Sigmoid colon (tissue), 7 donors: Measurements from ENCODE around the gene NRDE2. TPM values are rescaled to one million over a fixed set of nuclear protein-coding genes. Genes with fewer than 3 reads are reported as not detected.

Source experiments
- DNase-seq: peaks from one replicate; pipeline ENCODE4 v3.0.0-alpha.2; 2019
- H3K27ac ChIP-seq, 4 donors: fragments of 200-600 bp; sonication (generic); one replicate each; pipeline ENCODE4 v1.5.1; 2016 to 2019; ENCODE audit warnings: mild to moderate bottlenecking in 1 of 4
- H3K27me3 ChIP-seq, 3 donors: fragments of 200-600 bp; sonication (generic); one replicate each; pipeline ENCODE4 v1.5.1; 2019; ENCODE audit warnings: mild to moderate bottlenecking in 1 of 3
- H3K36me3 ChIP-seq, 4 donors: fragments of 200-600 bp; sonication (generic); one replicate each; pipeline ENCODE4 v1.5.1; 2016 to 2019
- H3K4me1 ChIP-seq, 4 donors: fragments of 200-600 bp; sonication (generic); one replicate each; pipeline ENCODE4 v1.5.1; 2017 to 2019
- H3K4me3 ChIP-seq, 4 donors: fragments of 200-600 bp; sonication (generic); one replicate each; pipeline ENCODE4 v1.5.1; 2017 to 2019; ENCODE audit warnings: mild to moderate bottlenecking in 2 of 4, moderate library complexity in 1 of 4
- H3K9me3 ChIP-seq, 4 donors: fragments of 200-600 bp in 3 of 4; sonication (generic) in 3 of 4; one replicate each; pipeline versions ENCODE4 v1.5.1 to v1.6.1; 2013 to 2019
- CTCF ChIP-seq, 4 experiments: fragments of 450-650 bp in 3 of 4; fragments of 200-600 bp in 1 of 4; IDR thresholded peaks; one replicate each; pipeline ENCODE4 v1.5.1; 2016 to 2019; ENCODE audit warnings: antibody characterized with exemption in 4 of 4, mild to moderate bottlenecking in 3 of 4, moderate library complexity in 2 of 4
- EP300 ChIP-seq, 4 donors: sonication (generic); formaldehyde crosslinking; IDR thresholded peaks; one replicate each; pipeline ENCODE4 v1.6.1; 2017; ENCODE audit warnings: antibody characterized with exemption in 4 of 4
- POLR2A ChIP-seq, 2 donors: fragments of 450-650 bp; IDR thresholded peaks; one replicate each; pipeline ENCODE4 v1.6.1; 2016; ENCODE audit warnings: antibody characterized with exemption in 2 of 2, mild to moderate bottlenecking in 2 of 2, moderate library complexity in 2 of 2
- POLR2AphosphoS5 ChIP-seq, 4 donors: sonication (generic); formaldehyde crosslinking; IDR thresholded peaks; one replicate each; pipeline ENCODE4 v1.6.1; 2017; ENCODE audit warnings: antibody characterized with exemption in 4 of 4
- WGBS, 2 donors: extraction: QIAGEN DNeasy Blood & Tissue Kit; methylation state at CpG; one replicate each; pipeline ENCODE4 v1.1.7; 2013; 5-methylcytosine and 5-hydroxymethylcytosine counted together
- intact Hi-C: fragments of 100-400 bp; cut with DNase I; formaldehyde crosslinking; loops from one replicate; pipeline ENCODE4 v1.15.1; 2023
- polyA plus RNA-seq, 3 donors: library from polyadenylated mRNA; stranded (reverse); fragments of 200-250 nt; gene quantifications; one replicate each; pipeline ENCODE4 v1.2.3, GENCODE V29; 2013
- total RNA-seq, 4 donors: library from RNA; depleted of rRNA; stranded (reverse); fragments of >200 nt; gene quantifications; one replicate each; pipeline ENCODE4 v1.1.0, GENCODE V29; 2016
- donor health status: healthy with polysubstance abuse.
- donor health status: Bipolar disorder and iron deficiency.
- donor health status: healthy.

The NRDE2 gene
- total and polyA plus RNA-seq, 7 donors, result 4.8 to 25.2 (median 12.5) TPM

DNA sequence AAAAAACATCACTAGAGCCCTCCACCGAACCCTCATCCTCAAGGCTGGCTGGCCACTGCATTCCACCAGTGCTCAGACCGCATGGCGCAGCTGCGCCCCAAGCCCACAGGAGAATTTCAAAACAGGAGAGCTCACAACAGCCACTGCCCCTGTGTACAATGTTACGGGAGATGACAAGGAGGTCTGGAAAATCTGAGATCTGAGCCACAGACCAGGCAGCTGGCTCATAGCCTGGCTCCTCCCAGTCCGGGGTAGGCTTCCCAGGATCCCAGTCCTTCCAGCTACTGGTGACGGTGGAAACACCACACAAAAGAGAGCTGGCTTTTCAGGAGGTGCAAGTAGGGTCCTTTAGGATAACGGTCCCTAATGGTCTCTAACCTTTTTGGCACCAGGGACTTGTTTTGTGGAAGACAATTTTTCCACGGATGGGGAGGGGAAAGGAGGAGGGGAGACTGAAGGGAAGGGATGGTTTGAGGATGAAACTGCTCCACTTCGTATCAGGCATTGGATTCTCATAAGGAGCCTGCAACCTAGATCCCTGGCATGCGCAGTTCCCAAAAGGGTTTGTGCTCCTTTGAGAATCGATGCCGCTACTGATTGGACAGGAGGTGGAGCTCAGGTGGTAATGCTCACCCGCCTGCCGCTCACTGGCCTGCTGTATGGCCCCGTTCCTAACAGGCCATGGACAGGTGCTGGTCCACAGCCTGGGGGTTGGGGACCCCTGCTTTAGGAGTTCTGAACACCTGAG lies 23.0 kb upstream of the NRDE2 start:
- intact Hi-C loops, result no loop called here
- TF ChIP-seq POLR2A (IDR thresholded peaks at IDR 0.05) (no peak), POLR2AphosphoS5 (IDR thresholded peaks at IDR 0.05) (peak in 1 of 4 donors; percentile 10), CTCF (IDR thresholded peaks at IDR 0.05) (no peak), EP300 (IDR thresholded peaks at IDR 0.05) (no peak)
- H3K4me3 ChIP-seq, result peak overlapping the region in 2 of 4 donors; percentile 17 to 25
- WGBS, 2 donors, result 83 to 90% methylated on average over 16 of the region's 16 CpGs
- H3K36me3 ChIP-seq, result no peaks in the 10 kb centered on the region
- H3K9me3 ChIP-seq, result no peaks in the 10 kb centered on the region
- H3K27ac ChIP-seq, result peak overlapping the region in 1 of 4 donors; percentile 5
- H3K27me3 ChIP-seq, result no peaks in the 10 kb centered on the region
- H3K4me1 ChIP-seq, result peaks cover 0 to 8% (median 2%) of the 10 kb centered on the region in 4 donors
- peak; percentile 73 for DNase-seq

- Histone ChIP-seq H3K36me3 (no peaks in the 10 kb centered on the region), H3K9me3 (no peaks in the 10 kb centered on the region), H3K27ac (no peak overlapping the region), H3K27me3 (no peaks in the 10 kb centered on the region), H3K4me1 (peaks cover 0 to 6% (median 2%) of the 10 kb centered on the region in 4 donors), H3K4me3 (no peak overlapping the region)
- 23 to 42% methylated on average over 4 of the region's 4 CpGs for WGBS, 2 donors
- TF ChIP-seq POLR2A (IDR thresholded peaks at IDR 0.05) (no peak), EP300 (IDR thresholded peaks at IDR 0.05) (no peak), CTCF (IDR thresholded peaks at IDR 0.05) (no peak), POLR2AphosphoS5 (IDR thresholded peaks at IDR 0.05) (no peak)
- DNase-seq, result no peak
- intact Hi-C loops, result no loop called here
These were observed 18.0 kb upstream of the NRDE2 start for GRCh38 chr14:90349739-90350138.

DNA sequence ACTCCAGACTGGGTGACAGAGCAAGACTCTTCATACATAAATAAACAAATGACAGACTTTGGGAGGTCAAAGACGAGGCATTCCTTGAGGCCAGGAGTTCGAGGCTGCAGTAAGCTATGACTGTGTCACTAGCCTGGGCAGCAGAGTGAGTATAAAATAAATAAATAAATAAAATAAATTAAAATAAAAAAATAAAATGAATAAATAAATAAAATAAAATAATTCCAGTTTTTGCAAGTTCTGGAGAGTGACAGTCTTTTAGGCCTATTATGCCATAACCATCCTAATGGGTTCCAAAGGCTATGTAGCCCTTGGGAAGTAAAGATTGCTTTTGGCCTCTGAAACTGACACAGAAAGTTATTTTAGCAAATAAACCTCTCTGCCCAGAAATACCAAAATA lies 16.5 kb upstream of the NRDE2 start:
- no peak for DNase-seq
- Histone ChIP-seq H3K9me3 (no peaks in the 10 kb centered on the region), H3K27me3 (no peaks in the 10 kb centered on the region), H3K36me3 (no peaks in the 10 kb centered on the region), H3K4me1 (no peaks in the 10 kb centered on the region), H3K4me3 (no peak overlapping the region), H3K27ac (no peak overlapping the region)
- intact Hi-C loops, result no loop called here
- TF ChIP-seq POLR2A (IDR thresholded peaks at IDR 0.05) (no peak), EP300 (IDR thresholded peaks at IDR 0.05) (no peak), POLR2AphosphoS5 (IDR thresholded peaks at IDR 0.05) (no peak), CTCF (IDR thresholded peaks at IDR 0.05) (no peak)
- WGBS, 2 donors, result 93 to 96% methylated on average over 2 of the region's 2 CpGs

- Histone ChIP-seq H3K9me3 (no peaks in the 10 kb centered on the region), H3K27ac (no peak overlapping the region), H3K4me3 (no peak overlapping the region), H3K36me3 (no peaks in the 10 kb centered on the region), H3K27me3 (no peaks in the 10 kb centered on the region), H3K4me1 (no peaks in the 10 kb centered on the region)
- intact Hi-C loops, result no loop called here
- TF ChIP-seq POLR2AphosphoS5 (IDR thresholded peaks at IDR 0.05) (no peak), EP300 (IDR thresholded peaks at IDR 0.05) (no peak), CTCF (IDR thresholded peaks at IDR 0.05) (no peak), POLR2A (IDR thresholded peaks at IDR 0.05) (no peak)
- DNase-seq, result no peak
These were observed 13.5 kb upstream of the NRDE2 start for GRCh38 chr14:90345239-90345557.
